H1 (cell line): Measurements from ENCODE around the gene KISS1R. TPM values are rescaled to one million over a fixed set of nuclear protein-coding genes. Genes with fewer than 3 reads are reported as not detected.

Experiments
- BACH1 ChIP-seq: IDR thresholded peaks from 2 replicates; pipeline ENCODE4 v1.6.1; 2012; ENCODE audit warnings: low read length, improper control_type of control experiment
- CTCF ChIP-seq, 3 experiments: IDR thresholded peaks; 1 replicate in 2 of 3; 2 replicates in 1 of 3; pipeline versions ENCODE4 v1.5.1 to v1.6.1; 2011; ENCODE audit warnings: low read length in 3 of 3, mild to moderate bottlenecking in 3 of 3, inconsistent platforms in 2 of 3, low read depth in 1 of 3, moderate library complexity in 1 of 3; ENCODE audit not compliant: insufficient read depth in 1 of 3; ENCODE audit errors: control extremely low read depth in 1 of 3
- EP300 ChIP-seq, 2 experiments: IDR thresholded peaks; 1 replicate in 1 of 2; 2 replicates in 1 of 2; pipeline ENCODE4 v1.6.1; 2011 to 2012; ENCODE audit warnings: low read depth in 2 of 2, low read length in 2 of 2, mild to moderate bottlenecking in 2 of 2, borderline replicate concordance in 1 of 2, inconsistent platforms in 1 of 2, moderate library complexity in 1 of 2
- RFX5 ChIP-seq: IDR thresholded peaks from 2 replicates; pipeline ENCODE4 v1.6.1; 2011; ENCODE audit warnings: low read depth, low read length, improper control_type of control experiment, borderline replicate concordance
- SP2 ChIP-seq: IDR thresholded peaks from 2 replicates; pipeline ENCODE4 v1.6.1; 2012; ENCODE audit warnings: mild to moderate bottlenecking, low read length, inconsistent platforms
- polyA plus RNA-seq, 7 experiments: library from polyadenylated mRNA; depleted of rRNA in 3 of 7; stranded (reverse) in 5 of 7; unstranded in 2 of 7; fragments of >200 nt in 5 of 7; fragments of 200-250 nt in 2 of 7; gene quantifications; 1 replicate in 5 of 7; 2 replicates in 1 of 7; 4 replicates in 1 of 7; pipeline versions ENCODE4 v1.2.1 to v1.2.3, GENCODE V29; 2011 to 2013; ENCODE audit warnings: missing spikeins in 2 of 7, mixed read lengths in 2 of 7
- total RNA-seq: library from RNA; stranded (reverse); fragmentation: NEBNext Ultra II Directional; extraction: Animal tissue kit (Norgen Biotek cat#: 25700); gene quantifications from 2 replicates; pipeline ENCODE4 v1.2.1, GENCODE V29; 2021

The KISS1R gene
- total and polyA plus RNA-seq, 2 of the 8 experiments (the other 6 are each of a cell fraction or from before 2014, with no cell fraction given) = 2.3 to 2.7 TPM

GRCh38 chr19:958967-959855 lies 42.1 kb downstream of the KISS1R start (continued):
- TF ChIP-seq BACH1 = no peak
- no peak for TF ChIP-seq EP300 (IDR thresholded peaks at IDR 0.05; ENCODE audit: borderline replicate concordance in 1 of 2, low read depth in 2 of 2, low read length in 2 of 2)
- TF ChIP-seq RFX5 = no peak
- TF ChIP-seq SP2 = no peak
- no peak for TF ChIP-seq CTCF (IDR thresholded peaks at IDR 0.05; ENCODE audit: control extremely low read depth in 1 of 3, insufficient read depth in 1 of 3, low read depth in 1 of 3, low read length in 3 of 3)
